Activated naive CD8-positive, alpha-beta T cell (primary cell): Measurements from ENCODE around the gene NOXO1.

Experiments used
- H3K27ac Mint-ChIP-seq: one replicate; pipeline ENCODE4 v1.8.0; 2021; ENCODE audit warnings: mixed read lengths
- H3K27me3 Mint-ChIP-seq: one replicate; pipeline ENCODE4 v1.8.0; 2021; ENCODE audit warnings: mixed read lengths
- H3K36me3 Mint-ChIP-seq: one replicate; pipeline ENCODE4 v1.8.0; 2021; ENCODE audit warnings: mixed read lengths
- H3K4me1 Mint-ChIP-seq: one replicate; pipeline ENCODE4 v1.8.0; 2021; ENCODE audit warnings: low read depth, mixed read lengths
- H3K4me3 Mint-ChIP-seq: one replicate; pipeline ENCODE4 v1.8.0; 2021; ENCODE audit warnings: mild to moderate bottlenecking, mixed read lengths
- H3K9me3 Mint-ChIP-seq: one replicate; pipeline ENCODE4 v1.8.0; 2021; ENCODE audit warnings: low read depth, mixed read lengths

The NOXO1 gene

DNA sequence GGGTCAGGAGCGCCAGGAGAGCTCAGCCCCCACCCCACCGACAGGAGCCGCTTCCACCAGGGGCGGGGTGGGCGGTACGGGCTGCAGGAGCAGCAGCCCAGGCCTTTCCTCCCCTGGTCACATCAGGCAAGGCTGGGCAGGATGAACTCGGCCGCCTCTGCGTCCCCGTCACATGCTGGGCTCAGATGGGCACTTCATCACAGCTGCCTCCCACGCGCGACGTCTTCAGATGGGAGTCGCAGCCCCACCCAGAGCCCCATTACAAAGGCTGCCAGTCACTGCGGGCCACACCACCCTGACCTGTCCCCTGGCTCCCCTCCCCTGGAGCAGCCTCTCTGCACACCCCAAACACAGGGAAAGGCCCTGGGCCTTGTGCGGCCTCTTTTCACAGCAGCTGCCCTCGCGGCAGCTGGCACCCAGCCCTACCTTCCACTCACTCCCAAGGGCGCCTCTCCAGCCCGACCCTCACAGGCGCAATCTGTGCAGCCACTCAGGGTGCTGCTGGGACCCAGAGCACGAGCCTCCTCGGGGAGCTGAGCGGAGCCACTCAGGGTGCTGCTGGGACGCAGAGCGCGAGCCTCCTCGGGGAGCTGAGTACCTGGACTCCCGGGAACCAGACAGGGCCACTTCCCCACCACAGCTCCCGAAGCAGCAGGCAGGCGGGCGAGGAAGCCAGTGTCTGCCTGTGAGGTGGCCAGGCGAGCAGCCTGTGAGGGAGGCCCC lies 23.7 kb upstream of the NOXO1 start:
- peaks cover 35% of the 10 kb centered on the region for H3K4me1 Mint-ChIP-seq
- H3K36me3 Mint-ChIP-seq, result peaks cover 5% of the 10 kb centered on the region
- H3K27ac Mint-ChIP-seq, result no peak overlapping the region
- H3K27me3 Mint-ChIP-seq, result no peaks in the 10 kb centered on the region
- no peaks in the 10 kb centered on the region for H3K9me3 Mint-ChIP-seq
- no peak overlapping the region for H3K4me3 Mint-ChIP-seq

DNA sequence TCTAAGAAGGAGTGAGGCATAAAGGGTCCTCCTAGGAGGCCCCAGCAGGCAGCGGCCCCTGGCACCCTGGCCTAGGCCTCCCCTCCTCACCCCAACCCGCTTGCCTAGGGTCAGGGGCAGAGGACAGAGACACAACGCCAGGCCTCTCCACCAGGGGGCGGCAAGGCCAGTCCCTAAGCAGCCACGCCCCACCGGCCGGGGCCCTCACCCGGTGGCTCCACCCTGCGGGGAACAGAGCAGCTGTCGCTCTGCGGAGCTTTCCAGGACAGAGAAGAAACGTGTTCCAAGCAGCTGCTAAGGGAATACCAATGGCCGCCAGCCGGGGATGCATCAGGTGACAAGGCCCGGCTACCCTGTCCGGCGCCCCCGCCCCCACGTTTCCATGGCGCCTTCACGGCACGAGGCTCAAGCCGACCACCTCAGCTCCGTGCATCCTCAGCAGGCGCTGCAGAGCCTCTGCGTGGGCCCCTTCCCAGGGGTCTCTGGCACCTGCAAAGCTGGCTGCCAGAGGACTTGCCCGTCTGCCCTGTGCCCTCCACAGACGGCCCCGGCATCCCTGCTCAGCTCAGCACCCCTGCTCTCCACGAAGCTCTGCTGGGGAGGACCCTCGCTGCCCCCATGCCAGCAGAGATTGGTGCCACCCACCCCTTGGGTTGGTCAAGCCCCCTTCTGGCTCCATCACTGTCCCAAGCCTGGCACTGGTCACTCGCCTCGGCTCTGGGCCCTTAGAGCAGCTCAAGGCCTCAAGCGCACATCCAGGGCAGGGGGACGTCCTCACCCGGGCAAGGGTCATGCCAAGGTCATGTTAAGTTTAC lies 22.8 kb upstream of the NOXO1 start:
- Mint-ChIP-seq H3K4me1 (peaks cover 35% of the 10 kb centered on the region), H3K27me3 (no peaks in the 10 kb centered on the region), H3K36me3 (peaks cover 5% of the 10 kb centered on the region), H3K4me3 (no peak overlapping the region), H3K9me3 (no peaks in the 10 kb centered on the region), H3K27ac (no peak overlapping the region)

DNA sequence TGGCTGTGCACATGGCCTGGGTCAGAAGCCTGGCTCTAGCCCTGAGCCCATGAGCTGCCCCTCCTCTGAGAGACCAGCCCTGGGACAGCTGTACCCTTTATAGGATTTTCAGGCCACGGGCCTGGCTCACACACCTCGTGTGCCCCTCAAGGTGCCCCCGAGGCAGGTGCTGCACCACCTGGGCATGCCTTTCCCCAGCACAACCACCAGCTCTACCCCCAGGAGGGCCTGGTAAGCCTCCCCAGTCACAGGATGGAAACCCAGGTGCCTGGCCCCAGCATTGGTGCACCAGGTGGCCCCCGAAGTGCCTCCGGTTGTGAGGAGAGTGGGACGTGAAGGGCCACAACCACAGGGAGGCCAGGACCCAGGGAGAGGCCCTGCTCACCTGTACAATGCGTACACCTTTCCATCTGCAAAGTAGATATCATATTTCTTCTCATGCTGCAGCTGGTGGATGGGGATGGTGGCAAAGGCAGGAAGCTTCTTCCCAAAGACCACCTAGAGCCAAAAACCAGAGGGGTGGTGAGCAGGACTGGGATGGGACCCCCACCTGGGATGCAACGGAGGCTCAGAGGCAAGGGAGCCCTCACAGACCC lies 22.1 kb upstream of the NOXO1 start:
- peaks cover 3% of the 10 kb centered on the region for H3K36me3 Mint-ChIP-seq
- H3K9me3 Mint-ChIP-seq, result no peaks in the 10 kb centered on the region
- peaks cover 28% of the 10 kb centered on the region for H3K4me1 Mint-ChIP-seq
- H3K27me3 Mint-ChIP-seq, result no peaks in the 10 kb centered on the region
- no peak overlapping the region for H3K27ac Mint-ChIP-seq
- no peak overlapping the region for H3K4me3 Mint-ChIP-seq

DNA sequence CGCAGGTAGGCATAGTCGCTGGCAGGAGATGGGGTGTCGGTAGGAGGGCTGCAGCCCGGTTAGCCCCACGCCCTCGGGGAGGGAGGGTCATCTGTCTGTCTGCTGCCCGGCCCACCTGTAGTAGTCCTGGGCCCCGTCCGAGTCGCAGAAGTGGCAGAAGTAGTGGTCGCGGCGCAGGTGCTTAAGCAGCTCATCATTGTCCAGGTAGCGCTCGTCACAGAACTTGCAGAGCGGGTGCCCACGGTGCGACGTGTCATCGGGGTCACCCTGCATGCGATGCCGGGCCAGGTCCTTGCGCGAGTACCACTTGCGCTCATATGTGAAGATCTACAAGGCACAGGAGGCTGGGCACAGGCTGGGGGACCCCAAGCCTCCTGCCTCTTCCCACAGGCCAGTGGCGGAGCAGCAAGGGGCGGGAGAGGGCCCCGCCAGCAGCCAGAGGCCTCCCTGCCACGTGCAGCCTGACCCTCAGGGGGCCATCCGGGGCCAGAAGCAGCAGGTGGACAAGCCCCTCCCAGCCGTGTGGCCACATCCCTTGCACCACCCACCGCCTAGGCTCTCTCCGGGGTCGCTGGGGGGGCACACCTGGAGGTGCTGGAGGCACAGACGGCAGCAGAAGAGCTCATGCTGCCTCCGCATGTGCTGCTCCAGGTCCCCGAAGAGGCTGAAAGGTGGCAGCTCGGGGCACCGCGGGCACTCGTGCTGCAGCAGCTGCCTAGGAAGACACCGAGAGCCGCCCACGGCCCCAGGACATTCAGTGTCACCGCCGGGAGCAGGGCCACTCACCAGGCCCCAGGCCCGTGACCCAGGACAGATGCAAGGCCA lies 21.3 kb upstream of the NOXO1 start:
- Mint-ChIP-seq H3K27me3 (no peaks in the 10 kb centered on the region), H3K4me1 (peaks cover 22% of the 10 kb centered on the region), H3K36me3 (peaks cover 2% of the 10 kb centered on the region), H3K9me3 (no peaks in the 10 kb centered on the region), H3K27ac (no peak overlapping the region), H3K4me3 (no peak overlapping the region)

DNA sequence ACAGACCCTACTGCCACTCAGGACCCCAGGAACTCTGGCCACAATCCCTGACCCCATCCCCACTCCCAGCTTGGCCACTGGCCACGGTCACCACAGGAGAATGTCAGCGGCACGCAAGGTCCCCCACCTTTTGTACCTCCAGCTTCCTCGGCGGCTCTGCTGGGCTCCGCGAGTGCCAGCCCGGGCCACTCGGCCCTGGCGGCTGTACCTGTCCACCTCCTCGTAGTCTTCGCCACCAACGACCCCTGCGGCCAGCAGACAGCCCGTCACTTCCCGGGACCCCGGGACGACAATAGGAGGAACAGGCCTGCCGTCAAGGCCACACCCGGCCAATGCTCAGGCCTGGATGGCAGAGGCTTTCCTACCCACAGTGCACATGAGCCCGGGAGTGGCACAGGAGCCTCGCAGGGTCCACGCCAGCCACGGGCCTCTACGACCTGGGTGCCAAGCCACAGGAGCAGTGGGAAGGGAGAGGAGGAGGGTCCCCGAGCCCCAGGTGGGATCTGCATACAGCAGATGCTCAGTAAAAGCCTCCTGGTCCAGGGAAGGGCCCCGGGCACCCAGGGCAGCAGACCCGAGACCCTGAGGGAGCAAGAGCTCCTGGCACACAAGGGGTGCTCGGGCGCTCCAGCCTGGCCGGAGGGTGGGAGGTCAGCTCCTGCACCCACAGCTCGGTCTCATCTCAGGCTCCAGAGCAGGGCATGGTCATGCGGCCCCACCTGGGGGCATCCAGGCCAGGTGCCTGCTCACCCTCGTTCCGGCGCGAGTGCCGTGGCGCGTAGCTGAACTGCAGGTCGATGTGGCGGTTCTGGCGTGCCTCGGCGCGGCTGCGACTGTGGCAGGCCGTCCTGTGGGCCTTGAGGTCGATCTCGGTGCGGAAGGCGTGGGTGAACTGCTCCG lies 20.4 kb upstream of the NOXO1 start:
- Mint-ChIP-seq H3K27me3 (no peaks in the 10 kb centered on the region), H3K4me3 (no peak overlapping the region), H3K4me1 (peaks cover 16% of the 10 kb centered on the region), H3K36me3 (peaks cover 4% of the 10 kb centered on the region), H3K9me3 (no peaks in the 10 kb centered on the region), H3K27ac (no peak overlapping the region)

DNA sequence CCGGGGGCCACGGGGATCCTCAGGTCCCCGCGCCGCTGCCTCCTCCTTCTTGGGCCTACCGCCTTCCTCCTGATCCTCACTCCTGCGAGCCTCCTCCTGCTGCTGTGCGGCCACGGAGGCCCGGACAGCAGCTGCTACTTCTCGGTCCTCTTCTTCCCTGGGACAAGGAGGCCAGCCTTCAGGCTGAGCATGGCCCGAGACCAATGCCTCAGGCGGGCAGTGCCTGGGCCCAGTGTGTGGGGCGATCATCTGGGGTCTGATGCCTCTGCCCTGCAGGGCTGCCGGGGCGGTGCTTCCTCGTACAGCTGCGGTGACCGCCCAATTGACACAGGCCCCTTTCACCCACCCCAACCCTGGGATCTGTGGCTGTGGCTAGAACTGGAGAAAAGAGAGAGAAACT lies 19.8 kb upstream of the NOXO1 start:
- peaks cover 13% of the 10 kb centered on the region for H3K4me1 Mint-ChIP-seq
- peaks cover 4% of the 10 kb centered on the region for H3K36me3 Mint-ChIP-seq
- no peaks in the 10 kb centered on the region for H3K27me3 Mint-ChIP-seq
- no peaks in the 10 kb centered on the region for H3K9me3 Mint-ChIP-seq
- H3K27ac Mint-ChIP-seq, result no peak overlapping the region
- no peak overlapping the region for H3K4me3 Mint-ChIP-seq

DNA sequence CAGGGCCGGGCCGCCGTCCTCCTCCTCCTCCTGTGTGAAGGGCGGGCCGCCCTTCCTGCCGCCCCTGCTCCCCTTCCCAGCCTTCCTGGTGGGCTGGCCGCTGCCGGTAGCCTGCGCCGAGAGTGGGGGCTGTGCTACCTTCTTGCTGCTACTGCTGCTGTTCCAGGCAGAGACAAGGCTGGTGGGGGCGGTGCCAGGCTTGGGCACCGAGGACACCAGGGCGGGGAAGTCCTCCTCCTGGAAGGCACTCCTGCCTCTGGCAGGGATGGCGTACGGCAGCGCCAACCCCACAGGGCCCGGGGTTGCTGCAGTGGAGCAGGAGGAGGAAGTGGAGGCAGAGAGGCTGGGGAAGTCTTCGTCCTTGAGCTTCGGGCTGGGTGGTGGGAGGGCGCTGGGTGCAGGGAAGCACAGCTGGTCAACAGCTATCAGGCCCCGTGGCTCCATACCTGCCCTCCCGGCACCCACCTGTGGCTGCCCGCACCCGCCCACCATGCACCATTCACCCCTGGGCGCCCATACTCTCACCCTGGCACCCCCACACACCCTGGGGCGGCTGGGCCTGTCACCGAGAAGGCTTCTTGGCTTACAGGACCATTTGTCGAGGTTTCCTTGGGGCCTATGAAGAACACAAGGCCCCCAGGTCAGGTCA lies 18.7 kb upstream of the NOXO1 start:
- H3K27ac Mint-ChIP-seq, result no peak overlapping the region
- no peaks in the 10 kb centered on the region for H3K9me3 Mint-ChIP-seq
- no peaks in the 10 kb centered on the region for H3K27me3 Mint-ChIP-seq
- H3K36me3 Mint-ChIP-seq, result peaks cover 4% of the 10 kb centered on the region
- peaks cover 7% of the 10 kb centered on the region for H3K4me1 Mint-ChIP-seq
- no peak overlapping the region for H3K4me3 Mint-ChIP-seq

DNA sequence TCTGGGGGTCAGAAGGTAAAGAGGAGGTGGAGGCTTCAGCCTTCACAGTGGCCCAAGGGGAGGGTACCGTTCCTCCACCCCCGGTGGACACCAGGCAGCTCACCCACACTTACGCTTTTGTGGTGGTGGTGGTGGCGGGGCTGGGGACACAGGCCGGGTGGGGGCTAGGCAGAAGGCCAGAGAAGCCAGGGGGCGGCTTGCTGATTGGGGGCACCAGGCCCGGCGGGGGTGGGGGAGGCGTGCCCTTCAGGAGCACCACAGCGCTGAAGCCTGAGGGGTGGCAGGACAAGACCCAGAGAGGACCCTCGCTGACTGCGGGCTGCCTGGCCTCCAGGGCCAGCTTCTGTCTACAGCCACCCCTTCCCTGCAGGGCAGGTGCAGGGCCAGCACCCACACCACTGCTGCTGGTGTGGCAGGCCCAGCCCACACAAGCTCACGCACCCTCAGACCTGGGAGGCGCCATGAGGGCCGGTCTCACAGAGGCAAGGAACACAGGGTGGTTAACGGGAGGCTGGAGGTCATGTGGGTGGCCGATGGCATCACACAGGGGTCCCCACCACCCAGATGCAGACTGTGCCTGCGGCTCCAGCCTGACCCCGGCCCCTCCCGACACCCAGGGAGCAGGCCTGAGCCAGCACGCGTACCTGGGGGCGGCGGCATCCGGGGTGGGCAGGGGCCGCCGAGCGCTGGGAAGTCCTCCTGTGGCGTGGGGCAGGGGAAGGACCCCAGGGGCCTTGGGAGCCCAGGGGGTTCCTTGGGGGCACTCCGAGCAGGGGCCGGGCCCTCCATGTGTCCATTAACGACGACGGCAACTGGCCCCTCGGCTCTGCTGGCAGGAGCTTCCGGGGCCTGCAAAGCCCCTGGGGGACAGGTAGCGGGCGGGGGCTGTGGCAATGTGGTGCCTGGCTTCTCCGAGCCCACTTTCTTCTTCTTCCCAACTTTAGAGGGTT lies 17.9 kb upstream of the NOXO1 start:
- no peaks in the 10 kb centered on the region for H3K9me3 Mint-ChIP-seq
- H3K27ac Mint-ChIP-seq, result no peak overlapping the region
- peaks cover 4% of the 10 kb centered on the region for H3K36me3 Mint-ChIP-seq
- no peak overlapping the region for H3K4me3 Mint-ChIP-seq
- peaks cover 4% of the 10 kb centered on the region for H3K4me1 Mint-ChIP-seq
- no peaks in the 10 kb centered on the region for H3K27me3 Mint-ChIP-seq

DNA sequence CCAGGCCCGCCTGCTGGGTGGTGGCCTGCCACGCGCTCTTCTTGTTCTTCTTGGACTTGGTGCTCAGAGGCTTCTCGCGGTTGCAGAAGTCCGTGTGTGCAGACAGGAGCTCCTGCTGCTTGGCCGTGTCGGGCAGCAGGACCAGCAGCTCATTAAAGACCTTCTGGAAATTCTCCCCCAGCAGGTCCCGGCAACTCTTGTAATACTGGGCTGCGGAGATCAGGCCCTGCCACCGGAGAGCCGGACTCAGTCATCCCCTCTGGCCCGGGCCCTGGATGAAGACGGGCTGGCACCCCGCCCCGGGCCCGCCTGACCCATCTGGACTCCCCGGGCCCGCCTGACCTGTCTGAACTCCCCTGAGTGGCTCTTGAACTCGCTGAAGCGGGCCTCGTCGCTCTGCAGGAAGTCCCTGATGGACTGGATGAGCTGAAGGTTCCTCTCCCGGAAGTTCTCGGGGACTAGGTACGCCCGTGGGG lies 17.1 kb upstream of the NOXO1 start:
- Mint-ChIP-seq H3K4me3 (no peak overlapping the region), H3K27ac (no peak overlapping the region), H3K9me3 (no peaks in the 10 kb centered on the region), H3K27me3 (no peaks in the 10 kb centered on the region), H3K4me1 (peaks cover 8% of the 10 kb centered on the region), H3K36me3 (peaks cover 4% of the 10 kb centered on the region)

DNA sequence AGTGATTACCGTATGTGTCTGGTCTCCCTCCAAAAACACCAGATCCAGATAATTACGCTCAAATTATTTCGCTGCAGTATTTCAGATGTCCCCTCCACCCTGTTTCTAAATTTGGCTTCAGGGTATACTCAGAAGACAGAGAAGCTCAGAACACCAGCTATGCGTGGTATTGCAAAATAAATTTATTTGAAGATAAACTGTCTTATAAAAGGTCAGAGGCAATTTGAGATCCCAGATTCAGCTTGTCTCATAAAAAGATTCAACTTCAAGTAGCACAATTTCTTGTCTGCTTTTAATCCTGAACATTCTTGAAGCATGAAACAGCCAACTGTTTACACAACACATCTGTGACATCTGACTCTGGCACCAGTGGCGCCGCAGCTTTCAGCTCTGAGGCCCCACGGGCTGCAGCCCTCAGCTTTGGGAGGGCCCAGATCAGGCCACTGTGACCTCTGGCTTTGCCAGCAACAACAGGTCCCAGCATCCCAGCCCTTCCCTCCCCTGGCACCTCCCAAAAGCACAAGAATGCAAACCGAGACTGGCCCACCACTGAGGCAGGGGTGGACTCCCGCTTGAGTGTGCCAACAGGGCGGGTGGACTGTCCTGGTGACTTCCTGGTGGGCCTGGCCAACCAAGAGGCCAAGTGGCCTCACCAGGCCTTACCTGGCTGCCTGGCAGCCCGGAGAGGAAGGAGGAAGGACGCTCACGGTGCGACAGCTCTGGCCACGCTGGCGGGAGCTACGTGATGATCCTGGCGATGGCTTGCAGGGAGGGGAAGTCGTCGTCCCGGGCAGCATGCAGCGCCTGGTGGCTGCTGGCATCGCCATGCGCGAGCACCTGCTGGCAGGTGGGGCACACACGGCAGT lies 16.5 kb upstream of the NOXO1 start:
- Mint-ChIP-seq H3K4me3 (no peak overlapping the region), H3K9me3 (no peaks in the 10 kb centered on the region), H3K36me3 (peaks cover 4% of the 10 kb centered on the region), H3K4me1 (peaks cover 8% of the 10 kb centered on the region), H3K27ac (no peak overlapping the region), H3K27me3 (no peaks in the 10 kb centered on the region)

DNA sequence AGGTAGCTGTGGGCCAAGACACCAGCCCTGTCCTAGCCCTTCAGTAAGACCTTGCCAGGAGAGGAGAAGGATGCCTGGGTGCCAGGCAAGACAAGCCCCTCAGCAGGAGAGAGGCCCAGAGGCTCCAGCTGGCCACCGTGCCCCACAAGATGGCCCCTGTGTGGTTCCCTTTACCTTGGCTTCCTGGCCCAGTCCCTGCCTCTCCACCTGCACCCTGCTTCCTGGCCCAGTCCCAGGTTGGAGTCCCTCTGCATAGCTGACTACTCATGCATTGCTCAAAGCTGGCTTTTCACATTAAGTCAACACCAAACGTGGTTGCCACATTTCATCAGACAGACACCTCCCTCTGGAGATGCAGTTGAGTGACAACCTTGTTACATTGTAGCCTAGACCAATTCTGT lies 12.5 kb upstream of the NOXO1 start:
- H3K4me3 Mint-ChIP-seq, result no peak overlapping the region
- H3K27ac Mint-ChIP-seq, result peak overlapping the region; percentile 8
- H3K36me3 Mint-ChIP-seq, result peaks cover 2% of the 10 kb centered on the region
- peaks cover 3% of the 10 kb centered on the region for H3K27me3 Mint-ChIP-seq
- no peaks in the 10 kb centered on the region for H3K9me3 Mint-ChIP-seq
- H3K4me1 Mint-ChIP-seq, result peaks cover 18% of the 10 kb centered on the region

DNA sequence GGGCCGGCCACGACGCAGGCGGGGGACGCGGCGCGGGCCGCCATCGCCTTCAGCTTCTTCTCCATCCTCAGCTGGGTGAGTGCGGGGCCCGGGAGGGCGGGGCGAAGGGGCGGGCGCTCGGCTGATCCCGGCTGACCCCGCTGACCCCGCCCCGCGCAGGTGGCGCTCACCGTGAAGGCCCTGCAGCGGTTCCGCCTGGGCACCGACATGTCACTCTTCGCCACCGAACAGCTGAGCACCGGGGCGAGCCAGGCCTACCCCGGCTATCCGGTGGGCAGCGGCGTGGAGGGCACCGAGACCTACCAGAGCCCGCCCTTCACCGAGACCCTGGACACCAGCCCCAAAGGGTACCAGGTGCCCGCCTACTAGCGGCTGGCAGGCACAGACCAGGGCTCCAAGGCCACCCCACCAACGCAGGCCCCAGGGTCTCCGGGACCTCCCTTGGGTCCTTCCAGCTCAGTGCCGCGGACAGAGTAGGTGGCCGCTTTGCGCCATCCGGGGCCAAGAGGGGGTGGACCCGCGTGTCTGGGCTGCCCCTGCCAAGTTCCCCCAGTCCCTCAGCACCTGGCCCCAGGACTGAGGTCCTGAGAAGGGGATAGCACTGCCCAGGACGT lies 11.5 kb upstream of the NOXO1 start:
- Mint-ChIP-seq H3K27ac (no peak overlapping the region), H3K4me3 (no peak overlapping the region), H3K9me3 (no peaks in the 10 kb centered on the region), H3K36me3 (peaks cover 2% of the 10 kb centered on the region), H3K27me3 (peaks cover 5% of the 10 kb centered on the region), H3K4me1 (peaks cover 19% of the 10 kb centered on the region)
